Osteocyte (in vitro differentiated cells): ENCODE measurements around the gene POMP. TPM values are rescaled to one million over a fixed set of nuclear protein-coding genes. Genes with fewer than 3 reads are reported as not detected.

Experiments
- DNase-seq: peaks from one replicate; pipeline ENCODE4 v3.0.0; 2021; ENCODE audit warnings: mixed read lengths; ENCODE audit not compliant: unreplicated experiment; ENCODE audit errors: extremely low spot score
- H3K27ac Mint-ChIP-seq: one replicate; pipeline ENCODE4 v1.8.0; 2021; ENCODE audit warnings: mild to moderate bottlenecking, mixed read lengths; ENCODE audit not compliant: unreplicated experiment
- H3K27me3 Mint-ChIP-seq: one replicate; pipeline ENCODE4 v1.8.0; 2021; ENCODE audit warnings: mixed read lengths; ENCODE audit not compliant: unreplicated experiment
- H3K36me3 Mint-ChIP-seq: one replicate; pipeline ENCODE4 v1.8.0; 2021; ENCODE audit warnings: mixed read lengths; ENCODE audit not compliant: unreplicated experiment
- H3K4me1 Mint-ChIP-seq: one replicate; pipeline ENCODE4 v1.8.0; 2021; ENCODE audit warnings: mixed read lengths; ENCODE audit not compliant: unreplicated experiment
- H3K4me3 Mint-ChIP-seq: one replicate; pipeline ENCODE4 v1.8.0; 2021; ENCODE audit warnings: mild to moderate bottlenecking, moderate library complexity, mixed read lengths; ENCODE audit not compliant: unreplicated experiment
- H3K9me3 Mint-ChIP-seq: one replicate; pipeline ENCODE4 v1.8.0; 2021; ENCODE audit warnings: mixed read lengths; ENCODE audit not compliant: unreplicated experiment
- CTCF ChIP-seq: fragments of 200-600 bp; sonication (generic); IDR thresholded peaks from 2 replicates; pipeline ENCODE4 v1.5.0; 2021; ENCODE audit warnings: antibody characterized with exemption, mild to moderate bottlenecking, moderate library complexity
- long read RNA-seq: library from polyadenylated mRNA; unstranded; transcript quantifications from one replicate; pipeline ENCODE4 v2.0.0, GENCODE V29; 2021
- total RNA-seq: library from RNA; stranded (reverse); gene quantifications from 2 replicates; pipeline ENCODE4 v1.2.1, GENCODE V29; 2021

Gene POMP, protein sequence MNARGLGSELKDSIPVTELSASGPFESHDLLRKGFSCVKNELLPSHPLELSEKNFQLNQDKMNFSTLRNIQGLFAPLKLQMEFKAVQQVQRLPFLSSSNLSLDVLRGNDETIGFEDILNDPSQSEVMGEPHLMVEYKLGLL
- total RNA-seq = 74.9 and 75.9 TPM in 2 replicates
- long read RNA-seq, transcript POMP-201 (6 exons, 1,330 nt) = major isoform, 121 of 145 reads
- long read RNA-seq, partial matches to known transcripts = 20 of 145 reads
- long read RNA-seq, other reads (novel, unspliced or antisense) = 4 of 145 reads

GRCh38 chr13:28658796-28659620, at the start of gene POMP:
Gene POMP, plus strand, starts transcription at chr13:28659130. Its CDS starts 55 bp downstream, at chr13:28659185.
- Mint-ChIP-seq H3K9me3 (no peaks in the 10 kb centered on the region), H3K27ac (peak within 1 kb of the TSS; percentile 95), H3K27me3 (no peaks in the 10 kb centered on the region), H3K4me3 (peak within 1 kb of the TSS; percentile 94), H3K4me1 (peaks cover 38% of the 10 kb centered on the region), H3K36me3 (peaks cover 12% of the 10 kb centered on the region)
- TF ChIP-seq CTCF = no peak
- DNase-seq = peak; percentile 97

DNA sequence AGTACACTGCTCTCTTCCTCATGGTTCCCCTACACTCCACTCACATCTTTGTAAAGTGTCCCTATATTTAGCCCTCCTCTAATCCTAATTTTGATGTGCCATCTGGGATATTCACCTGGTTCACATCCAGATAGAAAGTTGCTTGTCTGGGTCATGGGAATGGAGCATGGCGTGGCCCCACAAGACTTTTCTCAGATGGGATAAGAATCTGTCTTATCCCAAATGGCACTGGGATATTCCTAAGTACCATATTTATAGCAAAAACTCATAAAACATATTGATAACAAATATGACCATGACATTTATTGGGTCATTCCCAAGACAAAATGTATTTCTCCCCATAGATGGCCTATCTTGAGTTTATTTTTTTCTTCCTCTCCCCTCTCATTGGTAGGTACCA, 49.5 kb upstream of the POMP start:
- TF ChIP-seq CTCF = no peak
- H3K4me3 Mint-ChIP-seq = no peak overlapping the region
- no peak for DNase-seq
- H3K4me1 Mint-ChIP-seq = peaks cover 13% of the 10 kb centered on the region
- H3K9me3 Mint-ChIP-seq = no peaks in the 10 kb centered on the region
- H3K27ac Mint-ChIP-seq = no peak overlapping the region
- H3K27me3 Mint-ChIP-seq = no peaks in the 10 kb centered on the region
- no peaks in the 10 kb centered on the region for H3K36me3 Mint-ChIP-seq

DNA sequence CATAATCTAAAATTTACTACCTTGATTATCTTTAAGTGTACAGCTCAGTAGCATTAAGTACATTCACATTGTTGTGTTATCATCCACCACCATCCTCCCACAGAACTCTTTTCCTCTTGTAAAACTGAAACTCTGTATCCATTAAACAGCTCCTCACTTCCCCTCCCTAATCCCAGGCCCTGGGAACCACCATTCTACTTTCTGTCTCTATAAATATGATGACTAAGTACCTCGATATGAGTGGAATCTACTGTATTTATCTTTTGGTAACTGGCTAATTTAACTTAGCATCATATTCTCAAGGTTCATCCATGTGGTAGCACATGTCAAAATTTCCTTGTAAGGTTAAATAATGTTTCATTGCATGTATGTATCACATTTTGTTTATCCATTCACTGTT, 49.0 kb upstream of the POMP start:
- H3K9me3 Mint-ChIP-seq = no peaks in the 10 kb centered on the region
- DNase-seq = no peak
- H3K27ac Mint-ChIP-seq = no peak overlapping the region
- H3K27me3 Mint-ChIP-seq = no peaks in the 10 kb centered on the region
- no peaks in the 10 kb centered on the region for H3K36me3 Mint-ChIP-seq
- peaks cover 13% of the 10 kb centered on the region for H3K4me1 Mint-ChIP-seq
- H3K4me3 Mint-ChIP-seq = no peak overlapping the region
- no peak for TF ChIP-seq CTCF

DNA sequence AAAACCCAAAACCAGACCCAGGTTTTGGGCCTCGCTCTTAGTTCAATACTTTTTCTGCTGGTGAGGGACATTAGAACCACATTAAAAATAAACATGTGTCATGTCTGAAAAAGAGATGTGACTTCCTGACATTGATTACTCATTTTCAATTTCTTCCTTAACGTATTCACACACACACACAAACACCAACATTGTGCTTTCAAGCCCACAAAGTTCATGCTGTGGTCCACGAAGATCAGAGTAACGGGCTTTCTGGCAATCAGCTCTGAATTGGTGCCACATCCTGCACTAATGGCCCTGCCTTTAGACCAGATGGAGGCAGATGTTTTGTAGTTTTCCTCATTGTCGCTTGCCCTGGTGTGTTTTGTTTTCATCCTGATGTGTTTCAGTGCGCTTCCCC, 47.9 kb upstream of the POMP start:
- Mint-ChIP-seq H3K27ac (no peak overlapping the region), H3K4me1 (peaks cover 13% of the 10 kb centered on the region), H3K27me3 (no peaks in the 10 kb centered on the region), H3K9me3 (no peaks in the 10 kb centered on the region), H3K36me3 (no peaks in the 10 kb centered on the region), H3K4me3 (no peak overlapping the region)
- DNase-seq = no peak
- TF ChIP-seq CTCF = no peak

DNA sequence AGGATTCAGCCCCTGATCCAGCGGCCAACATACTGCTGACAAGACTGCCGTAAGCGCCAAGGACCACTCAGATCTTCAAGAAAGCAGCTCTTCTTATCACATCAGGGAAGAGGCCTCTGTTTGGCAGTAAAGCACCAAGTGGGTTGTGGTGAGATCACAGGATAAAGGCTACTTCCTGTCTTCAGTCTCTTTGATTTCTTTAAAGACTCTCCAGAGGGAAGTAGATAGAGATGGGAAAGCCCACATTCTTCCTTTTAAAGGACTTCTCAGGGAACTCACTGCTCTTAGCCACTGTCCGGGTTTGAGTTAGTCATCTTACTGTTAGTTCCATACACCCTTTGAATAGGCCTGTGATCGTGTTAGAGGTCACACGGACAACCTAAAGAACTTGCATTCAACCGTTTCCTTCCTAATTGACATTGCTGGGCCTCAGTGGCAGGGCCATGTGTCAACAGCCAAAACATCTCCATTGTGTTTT, 47.2 kb upstream of the POMP start:
- Mint-ChIP-seq H3K27me3 (no peaks in the 10 kb centered on the region), H3K27ac (no peak overlapping the region), H3K4me1 (peaks cover 13% of the 10 kb centered on the region), H3K4me3 (no peak overlapping the region), H3K9me3 (no peaks in the 10 kb centered on the region), H3K36me3 (no peaks in the 10 kb centered on the region)
- no peak for TF ChIP-seq CTCF
- DNase-seq = no peak
